Measurements from ENCODE around the gene PMEPA1. TPM values are rescaled to one million over a fixed set of nuclear protein-coding genes. Genes with fewer than 3 reads are reported as not detected.

PMEPA1 gene
- total and polyA plus RNA-seq, 2 experiments from 2014 or later, result 8.8 to 10.9 TPM

GRCh38 chr20:57660181-57660921, 49.5 kb downstream of the PMEPA1 start:
- no peaks in the 10 kb centered on the region for H3K27me3 ChIP-seq
- no peak for DNase-seq (ENCODE audit: low read depth in 1 of 2, low spot score in 1 of 2)
- H3K9me3 ChIP-seq (ENCODE audit: low read depth), result no peaks in the 10 kb centered on the region
- no peaks in the 10 kb centered on the region for H3K4me1 ChIP-seq (ENCODE audit: low read depth)
- no peak overlapping the region for H3K27ac ChIP-seq
- H3K36me3 ChIP-seq, result no peaks in the 10 kb centered on the region
- no peak overlapping the region for H3K4me3 ChIP-seq
- TF ChIP-seq, protein P1, sequence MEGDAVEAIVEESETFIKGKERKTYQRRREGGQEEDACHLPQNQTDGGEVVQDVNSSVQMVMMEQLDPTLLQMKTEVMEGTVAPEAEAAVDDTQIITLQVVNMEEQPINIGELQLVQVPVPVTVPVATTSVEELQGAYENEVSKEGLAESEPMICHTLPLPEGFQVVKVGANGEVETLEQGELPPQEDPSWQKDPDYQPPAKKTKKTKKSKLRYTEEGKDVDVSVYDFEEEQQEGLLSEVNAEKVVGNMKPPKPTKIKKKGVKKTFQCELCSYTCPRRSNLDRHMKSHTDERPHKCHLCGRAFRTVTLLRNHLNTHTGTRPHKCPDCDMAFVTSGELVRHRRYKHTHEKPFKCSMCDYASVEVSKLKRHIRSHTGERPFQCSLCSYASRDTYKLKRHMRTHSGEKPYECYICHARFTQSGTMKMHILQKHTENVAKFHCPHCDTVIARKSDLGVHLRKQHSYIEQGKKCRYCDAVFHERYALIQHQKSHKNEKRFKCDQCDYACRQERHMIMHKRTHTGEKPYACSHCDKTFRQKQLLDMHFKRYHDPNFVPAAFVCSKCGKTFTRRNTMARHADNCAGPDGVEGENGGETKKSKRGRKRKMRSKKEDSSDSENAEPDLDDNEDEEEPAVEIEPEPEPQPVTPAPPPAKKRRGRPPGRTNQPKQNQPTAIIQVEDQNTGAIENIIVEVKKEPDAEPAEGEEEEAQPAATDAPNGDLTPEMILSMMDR (IDR thresholded peaks at IDR 0.05; ENCODE audit: low read depth, low read length), result no peak

- no peaks in the 10 kb centered on the region for H3K9me3 ChIP-seq (ENCODE audit: low read depth)
- no peak overlapping the region for H3K4me3 ChIP-seq
- DNase-seq (ENCODE audit: low read depth in 1 of 2, low spot score in 1 of 2), result no peak
- no peaks in the 10 kb centered on the region for H3K36me3 ChIP-seq
- no peak overlapping the region for H3K27ac ChIP-seq
- TF ChIP-seq, protein P1 (IDR thresholded peaks at IDR 0.05; ENCODE audit: low read depth, low read length), result no peak
- no peaks in the 10 kb centered on the region for H3K27me3 ChIP-seq
- H3K4me1 ChIP-seq (ENCODE audit: low read depth), result no peaks in the 10 kb centered on the region
Measured at GRCh38 chr20:57659517-57660180, 50.2 kb downstream of the PMEPA1 start.

DNA sequence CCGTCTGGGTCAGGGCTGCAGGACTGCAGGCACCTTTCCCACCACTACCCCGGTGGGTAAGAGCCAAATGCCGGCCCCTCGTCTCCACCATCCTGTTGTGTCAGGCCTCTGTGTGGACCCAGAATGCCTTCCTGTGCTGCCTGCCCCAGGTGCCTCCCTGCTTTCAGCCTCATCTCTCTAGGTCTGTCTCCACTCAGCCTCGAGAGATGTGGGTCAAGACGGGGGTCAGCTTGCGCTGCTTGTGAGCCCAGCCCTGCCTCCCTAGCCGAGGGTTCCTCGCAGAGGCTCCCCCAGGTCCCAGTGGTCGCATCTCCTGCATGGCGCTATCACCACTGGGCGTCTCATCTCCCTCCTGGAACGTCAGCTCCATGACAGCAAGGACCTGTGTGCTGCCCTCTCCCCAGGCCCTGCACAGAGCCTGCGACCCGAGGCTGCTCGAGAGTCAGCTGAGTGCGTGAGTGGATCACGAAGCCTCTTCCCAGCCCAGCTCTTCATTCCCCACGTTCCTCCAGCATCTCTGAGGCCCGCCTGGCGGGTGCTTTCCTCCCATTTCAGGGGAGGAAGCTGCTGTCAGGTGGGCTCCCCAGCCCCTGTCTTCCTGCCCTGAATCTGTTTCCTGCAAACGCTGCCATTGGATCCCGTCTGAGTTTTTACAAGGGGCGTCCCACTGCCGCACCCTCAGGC, 50.8 kb downstream of the PMEPA1 start:
- H3K27ac ChIP-seq, result no peak overlapping the region

DNA sequence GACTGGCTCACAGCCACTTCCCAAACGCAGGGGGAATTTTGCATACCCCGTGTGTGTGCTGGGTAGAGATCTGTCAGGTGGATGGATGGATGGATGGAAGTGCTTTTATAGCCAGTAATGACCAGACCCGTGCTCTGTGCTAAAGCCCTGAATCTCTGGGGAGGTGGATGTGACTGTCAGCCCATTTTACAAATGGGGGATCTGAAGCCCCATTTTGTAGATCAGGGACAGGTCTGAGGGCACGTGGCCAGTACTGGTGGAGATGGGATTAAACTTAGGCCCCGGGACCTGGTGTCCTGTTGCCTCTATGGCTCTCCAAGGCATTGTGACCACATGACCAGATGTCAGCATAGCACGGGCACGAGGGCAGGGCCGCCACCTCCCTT, 51.4 kb downstream of the PMEPA1 start:
- Histone ChIP-seq H3K27ac (no peak overlapping the region), H3K36me3 (no peaks in the 10 kb centered on the region), H3K4me1 (ENCODE audit: low read depth) (no peaks in the 10 kb centered on the region), H3K4me3 (no peak overlapping the region), H3K27me3 (no peaks in the 10 kb centered on the region), H3K9me3 (ENCODE audit: low read depth) (no peaks in the 10 kb centered on the region)
- TF ChIP-seq, protein P1 (IDR thresholded peaks at IDR 0.05; ENCODE audit: low read depth, low read length), result no peak
- no peak for DNase-seq (ENCODE audit: low read depth in 1 of 2, low spot score in 1 of 2)

More for the DNA sequence above, 50.8 kb downstream of the PMEPA1 start:
- Histone ChIP-seq H3K9me3 (ENCODE audit: low read depth) (no peaks in the 10 kb centered on the region), H3K27me3 (no peaks in the 10 kb centered on the region), H3K4me3 (no peak overlapping the region), H3K4me1 (ENCODE audit: low read depth) (no peaks in the 10 kb centered on the region), H3K36me3 (no peaks in the 10 kb centered on the region)
- TF ChIP-seq, protein P1 (IDR thresholded peaks at IDR 0.05; ENCODE audit: low read depth, low read length), result no peak
- DNase-seq (ENCODE audit: low read depth in 1 of 2, low spot score in 1 of 2), result no peak

DNA sequence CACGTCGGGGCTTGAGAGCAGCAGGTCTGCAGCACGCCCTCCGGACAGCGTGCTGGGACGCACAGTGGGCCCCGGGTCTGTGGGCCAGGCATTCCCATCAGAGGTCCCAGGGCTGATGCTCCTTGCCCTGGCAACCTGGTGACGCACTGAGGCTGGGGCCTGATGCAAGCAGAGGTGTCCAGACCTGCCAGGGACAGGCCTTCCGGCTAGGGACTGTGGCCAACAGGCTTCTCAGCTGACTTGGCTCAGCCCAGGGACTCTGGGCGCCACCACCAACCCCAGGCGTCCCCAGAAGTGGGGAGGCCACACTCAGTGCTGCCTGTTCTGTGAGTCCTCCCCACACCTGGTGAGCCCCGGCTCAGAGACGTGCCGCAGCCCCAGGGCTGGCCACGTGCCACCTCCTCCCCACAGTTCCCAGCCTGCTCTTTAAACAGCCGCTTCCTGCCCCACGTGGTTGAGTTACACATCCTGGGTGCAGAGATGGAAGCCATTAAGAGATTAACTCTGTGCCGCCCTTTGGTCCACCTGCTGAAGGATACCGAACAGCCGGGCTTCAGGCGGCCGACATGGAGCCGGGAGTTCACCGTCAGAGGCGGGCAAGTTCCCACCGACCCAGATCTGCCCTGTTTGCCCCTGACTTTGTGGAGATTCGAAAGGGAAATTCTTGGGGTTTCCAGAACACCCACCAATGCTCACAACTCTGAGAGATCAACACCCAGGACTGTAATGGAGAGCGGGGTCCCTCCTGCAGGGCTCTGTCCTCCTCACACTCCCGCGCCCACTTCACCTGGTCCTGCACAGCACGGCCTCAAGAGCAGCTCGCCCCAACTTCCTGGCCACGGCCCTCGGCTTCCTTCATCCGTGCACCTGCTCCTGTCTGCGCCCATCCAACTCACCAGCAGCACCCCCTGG, 52.0 kb downstream of the PMEPA1 start:
- Histone ChIP-seq H3K36me3 (no peaks in the 10 kb centered on the region), H3K27me3 (no peaks in the 10 kb centered on the region), H3K4me1 (ENCODE audit: low read depth) (no peaks in the 10 kb centered on the region), H3K27ac (no peak overlapping the region), H3K4me3 (no peak overlapping the region), H3K9me3 (ENCODE audit: low read depth) (no peaks in the 10 kb centered on the region)
- TF ChIP-seq, protein P1 (IDR thresholded peaks at IDR 0.05; ENCODE audit: low read depth, low read length), result no peak
- no peak for DNase-seq (ENCODE audit: low read depth in 1 of 2, low spot score in 1 of 2)
